ENCODE measurements around the gene CACNA1H. TPM values are rescaled to one million over a fixed set of nuclear protein-coding genes. Genes with fewer than 3 reads are reported as not detected.

Gene CACNA1H
- total and polyA plus RNA-seq, 2 donors (not counting 3 experiments of a cell fraction or from before 2014, with no cell fraction given), result 0.03 TPM; not detected in 1

GRCh38 chr16:1177053-1177452 is 24.1 kb downstream of the CACNA1H start:
- H2AFZ ChIP-seq (ENCODE audit: low read depth, low read length), result no peak overlapping the region
- no peaks in the 10 kb centered on the region for H3K27me3 ChIP-seq (ENCODE audit: control insufficient read depth in 2 of 2, insufficient read depth in 2 of 2, low read length in 2 of 2)
- H3K4me3 ChIP-seq (replicated peaks in 1 of 3; ENCODE audit: insufficient read depth in 1 of 3, low read depth in 1 of 3, low read length in 3 of 3), result no peak overlapping the region
- CTCF ChIA-PET, result interaction anchor here (1.1 kb wide), 1 partner anchor 34 kb away, joined by 3 read pairs; no protein-coding TSS in a partner anchor
- H3K9ac ChIP-seq (replicated peaks; ENCODE audit: extremely low read depth, insufficient read depth, low read length), result no peak overlapping the region
- no TSS peak for BruUV-seq (replicated peaks)
- H3K36me3 ChIP-seq (ENCODE audit: control insufficient read depth in 2 of 2, extremely low read depth in 1 of 2, insufficient read depth in 2 of 2, low read length in 2 of 2), result no peaks in the 10 kb centered on the region
- no peaks in the 10 kb centered on the region for H4K20me1 ChIP-seq (replicated peaks; ENCODE audit: control insufficient read depth, extremely low read depth, insufficient read depth, low read length)
- no peak overlapping the region for H3K27ac ChIP-seq (ENCODE audit: insufficient read depth, low read depth, low read length)
- DNase-seq (ENCODE audit: low read depth, low spot score), result no peak
- intact Hi-C loops (cut with micrococcal nuclease), result no loop called here
- no peaks in the 10 kb centered on the region for H3K9me1 ChIP-seq (replicated peaks; ENCODE audit: control insufficient read depth, extremely low read depth, insufficient read depth, low read length)
- no peak for FAIRE-seq
- TF ChIP-seq POLR2A (IDR thresholded peaks at IDR 0.05; ENCODE audit: low read depth, low read length) (no peak), GATA2 (IDR thresholded peaks at IDR 0.05; ENCODE audit: insufficient read depth, insufficient read length, low read depth, low read length) (no peak), FOS (IDR thresholded peaks at IDR 0.05; ENCODE audit: borderline replicate concordance, insufficient read depth, low read length) (no peak), JUN (IDR thresholded peaks at IDR 0.05; ENCODE audit: borderline replicate concordance, insufficient read depth, insufficient read length, low read depth) (no peak), EZH2 (IDR thresholded peaks at IDR 0.05; ENCODE audit: borderline replicate concordance, low read depth, low read length, severe bottlenecking) (no peak), POLR2AphosphoS5 (IDR thresholded peaks at IDR 0.05; ENCODE audit: insufficient read depth, low read depth, low read length) (no peak), MYC (IDR thresholded peaks at IDR 0.05; ENCODE audit: low read depth, low read length) (no peak)
- TF ChIP-seq, protein P1, sequence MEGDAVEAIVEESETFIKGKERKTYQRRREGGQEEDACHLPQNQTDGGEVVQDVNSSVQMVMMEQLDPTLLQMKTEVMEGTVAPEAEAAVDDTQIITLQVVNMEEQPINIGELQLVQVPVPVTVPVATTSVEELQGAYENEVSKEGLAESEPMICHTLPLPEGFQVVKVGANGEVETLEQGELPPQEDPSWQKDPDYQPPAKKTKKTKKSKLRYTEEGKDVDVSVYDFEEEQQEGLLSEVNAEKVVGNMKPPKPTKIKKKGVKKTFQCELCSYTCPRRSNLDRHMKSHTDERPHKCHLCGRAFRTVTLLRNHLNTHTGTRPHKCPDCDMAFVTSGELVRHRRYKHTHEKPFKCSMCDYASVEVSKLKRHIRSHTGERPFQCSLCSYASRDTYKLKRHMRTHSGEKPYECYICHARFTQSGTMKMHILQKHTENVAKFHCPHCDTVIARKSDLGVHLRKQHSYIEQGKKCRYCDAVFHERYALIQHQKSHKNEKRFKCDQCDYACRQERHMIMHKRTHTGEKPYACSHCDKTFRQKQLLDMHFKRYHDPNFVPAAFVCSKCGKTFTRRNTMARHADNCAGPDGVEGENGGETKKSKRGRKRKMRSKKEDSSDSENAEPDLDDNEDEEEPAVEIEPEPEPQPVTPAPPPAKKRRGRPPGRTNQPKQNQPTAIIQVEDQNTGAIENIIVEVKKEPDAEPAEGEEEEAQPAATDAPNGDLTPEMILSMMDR (IDR thresholded peaks at IDR 0.05; ENCODE audit: extremely low read depth in 1 of 2, insufficient read depth in 1 of 2, low read depth in 1 of 2, low read length in 2 of 2), result no peak
- TF ChIP-seq, protein P2, sequence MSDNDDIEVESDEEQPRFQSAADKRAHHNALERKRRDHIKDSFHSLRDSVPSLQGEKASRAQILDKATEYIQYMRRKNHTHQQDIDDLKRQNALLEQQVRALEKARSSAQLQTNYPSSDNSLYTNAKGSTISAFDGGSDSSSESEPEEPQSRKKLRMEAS (IDR thresholded peaks at IDR 0.05; ENCODE audit: insufficient read depth, insufficient read length), result no peak
- H3K4me2 ChIP-seq (ENCODE audit: insufficient read depth, low read length), result no peak overlapping the region
- H3K4me1 ChIP-seq (ENCODE audit: control insufficient read depth, extremely low read depth, insufficient read depth, low read length), result no peaks in the 10 kb centered on the region
- POLR2A ChIA-PET, result interaction anchor here (0.7 kb wide), 1 partner anchor 34 kb away, joined by 3 read pairs; no protein-coding TSS in a partner anchor
- no peaks in the 10 kb centered on the region for H3K9me3 ChIP-seq (replicated peaks; ENCODE audit: control insufficient read depth, insufficient read depth, low read length)
- dilution Hi-C loops (cut with MboI; ENCODE audit: extremely low pct_ligation_motif_present, low sequenced_read_pairs), result no loop called here
- H3K79me2 ChIP-seq (ENCODE audit: control insufficient read depth, insufficient read depth, low read length), result no peaks in the 10 kb centered on the region

All from endothelial cell of umbilical vein (primary cell).